Right lobe of liver (tissue), 4 donors: Measurements from ENCODE around the gene TBC1D7.

ENCODE experiments used
- CTCF ChIP-seq, 4 donors: fragments of 200-600 bp in 3 of 4; fragments of 450-650 bp in 1 of 4; IDR thresholded peaks; one replicate each; pipeline versions ENCODE4 v1.5.1 to v1.8.0; 2016 to 2022; ENCODE audit warnings: antibody characterized with exemption in 4 of 4, mild to moderate bottlenecking in 2 of 4
- POLR2A ChIP-seq: fragments of 450-650 bp; IDR thresholded peaks from one replicate; pipeline ENCODE4 v1.6.1; 2017; ENCODE audit warnings: antibody characterized with exemption, mild to moderate bottlenecking
- donor health status: DM: no; HTN: no; CAD: no.
- donor health status: DM: no; HTN: no; CAD: no.
- donor health status: DM: no; HTN: yes; CAD: no.

- TF ChIP-seq POLR2A (no peak), CTCF (IDR thresholded peaks at IDR 0.05) (no peak)
These were observed 52.8 kb downstream of the TBC1D7 start for GRCh38 chr6:13275435-13275989.
